ENCODE measurements around the gene FREM2.

Gene FREM2

GRCh38 chr13:38905081-38905480 is 218.2 kb downstream of the FREM2 start:
- ChIA-PET POLR2A (no interaction called here), CTCF (interaction anchor here (0.9 to 1.5 kb wide), 3 partner anchors 9 to 30 kb away, joined by 3 to 4 read pairs (median 3); no protein-coding TSS in a partner anchor)
- no peak for TF ChIP-seq CTCF (IDR thresholded peaks at IDR 0.05; ENCODE audit: control extremely low read depth, extremely low read depth, low read depth, missing control alignments)
- no peak for DNase-seq (ENCODE audit: extremely low spot score)

- DNase-seq (ENCODE audit: extremely low spot score): no peak
- ChIA-PET CTCF (interaction anchor here (0.9 kb wide), 2 partner anchors 29 to 30 kb away, joined by 3 read pairs; no protein-coding TSS in a partner anchor), POLR2A (no interaction called here)
- no peak for TF ChIP-seq CTCF (IDR thresholded peaks at IDR 0.05; ENCODE audit: control extremely low read depth, extremely low read depth, low read depth, missing control alignments)
Measured at GRCh38 chr13:38905861-38906260, 219.0 kb downstream of the FREM2 start.

- no peak for TF ChIP-seq CTCF (IDR thresholded peaks at IDR 0.05; ENCODE audit: control extremely low read depth, extremely low read depth, low read depth, missing control alignments)
- POLR2A ChIA-PET: no interaction called here
- no peak for DNase-seq (ENCODE audit: extremely low spot score)
- CTCF ChIA-PET: interaction anchor here (1.5 kb wide), 1 partner anchor 18 kb away, joined by 3 read pairs; no protein-coding TSS in a partner anchor
Measured at GRCh38 chr13:38908574-38908973, 221.7 kb downstream of the FREM2 start.

- POLR2A ChIA-PET: no interaction called here
- CTCF ChIA-PET: interaction anchor here (1.3 to 4.1 kb wide), 3 partner anchors 10 to 17 kb away, joined by 4 to 24 read pairs (median 7); no protein-coding TSS in a partner anchor
- DNase-seq (ENCODE audit: extremely low spot score): no peak
- no peak for TF ChIP-seq CTCF (IDR thresholded peaks at IDR 0.05; ENCODE audit: control extremely low read depth, extremely low read depth, low read depth, missing control alignments)
Measured at GRCh38 chr13:38914070-38914469, 227.2 kb downstream of the FREM2 start.

- ChIA-PET POLR2A (no interaction called here), CTCF (no interaction called here)
- no peak for TF ChIP-seq CTCF (IDR thresholded peaks at IDR 0.05; ENCODE audit: control extremely low read depth, extremely low read depth, low read depth, missing control alignments)
- no peak for DNase-seq (ENCODE audit: extremely low spot score)
Measured at GRCh38 chr13:38921081-38921480, 234.2 kb downstream of the FREM2 start.

- ChIA-PET CTCF (interaction anchor here (1.1 kb wide), 1 partner anchor 48 kb away, joined by 3 read pairs; no protein-coding TSS in a partner anchor), POLR2A (no interaction called here)
- DNase-seq (ENCODE audit: extremely low spot score): no peak
- no peak for TF ChIP-seq CTCF (IDR thresholded peaks at IDR 0.05; ENCODE audit: control extremely low read depth, extremely low read depth, low read depth, missing control alignments)
Measured at GRCh38 chr13:38922170-38922569, 235.3 kb downstream of the FREM2 start.
